Stimulated activated naive CD4-positive, alpha-beta T cell treated with Interleukin-2 at 50 U/mL for 16 hours (primary cell): ENCODE measurements around the gene RASAL3.
A peak's percentile ranks its signal among the peaks of the same experiment; 100 is the strongest.
"Not testable (repeated sequence)": the region's sequence is repeated elsewhere in the genome, so short reads cannot be mapped to it uniquely, and the experiment has no call there.

ENCODE experiments used
- DNase-seq: peaks from one replicate; lab custom pipeline; 2025; lab: John Stamatoyannopoulos, UW

The RASAL3 gene

DNA sequence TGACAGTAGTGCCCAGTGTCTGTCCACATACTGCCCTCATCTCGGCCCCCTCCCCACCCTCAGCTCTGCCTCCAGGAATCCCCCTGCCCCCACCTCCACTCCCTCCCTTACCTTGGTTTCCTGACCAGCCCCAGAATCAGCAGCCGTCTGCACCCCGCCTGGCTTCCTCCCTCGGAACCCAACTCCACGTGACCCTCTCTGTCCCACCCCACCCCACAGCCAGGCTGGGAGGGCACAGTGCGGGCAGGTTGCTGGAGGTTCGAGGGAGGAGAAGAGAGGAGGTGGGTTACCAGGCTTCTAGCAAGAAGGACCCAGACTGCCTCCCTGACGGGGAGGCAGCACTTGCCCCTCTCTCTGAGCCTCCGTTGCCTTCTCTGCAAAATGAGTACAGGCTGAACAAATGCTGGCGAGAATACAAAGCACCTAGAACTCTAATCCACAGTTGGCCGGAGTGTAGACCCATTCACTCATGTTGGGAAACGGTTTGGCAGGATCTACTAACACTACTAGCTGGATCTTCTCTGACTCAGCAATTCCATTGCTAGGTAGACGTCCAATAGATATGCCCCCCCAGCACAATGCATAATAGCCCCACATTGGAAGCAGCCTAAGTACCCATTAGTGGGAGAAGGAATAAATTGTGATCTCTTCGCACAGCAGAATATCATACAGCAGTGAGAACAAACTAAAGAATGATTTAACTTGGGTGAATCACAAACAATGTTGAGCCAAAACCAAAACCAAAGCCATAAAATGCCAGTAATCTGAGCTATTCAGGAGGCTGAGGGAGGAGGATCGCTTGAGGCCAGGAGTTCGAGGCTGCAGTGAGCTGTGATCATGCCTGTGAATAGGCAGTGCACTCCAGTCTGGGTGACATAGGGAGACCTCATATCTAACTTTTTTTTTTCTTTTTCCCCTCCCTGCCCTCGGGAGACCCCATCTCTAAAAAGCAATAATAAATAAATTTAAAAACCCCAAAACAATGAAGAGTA is at the start of gene RASAL3:
TSS of gene RASAL3 (minus strand) at position 151 of the 992 bp plus-strand sequence. CDS start 186 bp downstream, outside the sequence.
- DNase-seq: peak; percentile 45

DNA sequence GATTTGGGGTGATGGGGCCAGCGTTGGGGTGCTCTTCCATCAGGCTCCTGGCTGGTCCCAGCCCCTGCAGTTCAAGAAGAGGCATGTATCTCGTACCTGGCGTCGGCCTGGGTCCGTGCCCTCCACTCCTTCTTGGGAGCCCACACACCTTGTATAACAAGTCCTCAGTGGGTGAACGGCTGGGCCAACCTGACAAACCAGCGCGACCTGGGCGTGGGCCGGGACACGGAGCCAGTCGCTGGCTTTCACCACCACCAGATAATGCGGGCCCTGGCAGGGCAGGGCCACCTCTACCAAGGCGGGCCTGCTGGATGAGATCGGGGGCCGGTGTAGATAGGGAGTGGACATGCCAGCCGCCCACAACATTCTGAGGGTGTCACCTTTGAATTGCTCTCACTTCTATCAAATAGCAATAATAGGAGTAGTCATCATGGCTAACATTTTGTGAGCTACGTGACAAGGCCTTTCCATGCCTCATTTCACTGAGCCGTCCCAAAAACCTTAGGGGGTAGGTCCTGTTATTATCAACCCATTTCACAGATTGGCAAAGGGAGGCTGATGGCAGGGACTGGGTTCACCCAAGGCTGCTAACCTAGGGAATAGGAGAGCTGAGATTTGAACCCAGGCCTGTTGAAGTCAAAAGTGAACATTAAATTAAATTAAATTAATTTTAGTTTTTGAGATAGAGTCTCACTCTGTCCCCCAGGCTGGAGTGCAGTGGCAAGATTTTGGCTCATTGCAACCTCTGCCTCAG is 47.5 kb upstream of the RASAL3 start:
- DNase-seq: no peak

DNA sequence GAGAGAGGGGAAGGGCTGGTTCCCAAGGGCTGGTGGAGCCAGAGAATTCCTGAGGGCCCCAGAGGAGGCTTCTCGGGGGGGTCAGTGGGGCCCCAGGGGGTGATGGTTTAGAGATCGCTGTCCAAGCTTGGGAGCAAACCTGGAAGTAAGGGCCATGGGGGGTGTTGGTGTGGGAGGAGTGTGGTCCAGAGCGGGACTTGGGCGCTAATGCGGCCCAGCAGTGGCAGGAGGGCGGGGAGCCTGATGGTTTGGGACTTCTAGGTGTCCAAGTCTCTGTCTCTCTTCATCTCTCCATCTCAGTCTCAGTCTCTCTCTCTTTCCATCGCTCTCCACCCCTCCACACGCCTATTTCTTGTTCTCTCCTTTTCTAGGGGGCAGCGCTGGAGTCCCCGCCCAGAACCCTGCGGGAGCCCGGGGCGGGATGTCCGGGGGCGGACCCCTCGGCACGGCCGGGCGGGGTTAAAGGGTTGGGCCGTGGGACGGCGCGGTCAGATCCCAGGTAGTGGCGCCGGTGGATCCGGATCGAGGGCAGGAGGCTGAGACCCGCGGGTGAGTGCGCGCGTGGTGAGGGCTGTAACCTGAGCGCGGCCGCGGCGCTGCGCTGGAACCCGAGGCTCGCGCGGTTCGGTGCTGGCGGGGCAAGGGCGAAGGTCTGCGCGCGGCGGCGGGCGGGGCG is 43.8 kb upstream of the RASAL3 start, which contains the start of gene CYP4F22:
TSS of gene CYP4F22 (plus strand) at position 491 of the 676 bp plus-strand sequence. CDS start 16,812 bp downstream, outside the sequence.
- DNase-seq: no peak

DNA sequence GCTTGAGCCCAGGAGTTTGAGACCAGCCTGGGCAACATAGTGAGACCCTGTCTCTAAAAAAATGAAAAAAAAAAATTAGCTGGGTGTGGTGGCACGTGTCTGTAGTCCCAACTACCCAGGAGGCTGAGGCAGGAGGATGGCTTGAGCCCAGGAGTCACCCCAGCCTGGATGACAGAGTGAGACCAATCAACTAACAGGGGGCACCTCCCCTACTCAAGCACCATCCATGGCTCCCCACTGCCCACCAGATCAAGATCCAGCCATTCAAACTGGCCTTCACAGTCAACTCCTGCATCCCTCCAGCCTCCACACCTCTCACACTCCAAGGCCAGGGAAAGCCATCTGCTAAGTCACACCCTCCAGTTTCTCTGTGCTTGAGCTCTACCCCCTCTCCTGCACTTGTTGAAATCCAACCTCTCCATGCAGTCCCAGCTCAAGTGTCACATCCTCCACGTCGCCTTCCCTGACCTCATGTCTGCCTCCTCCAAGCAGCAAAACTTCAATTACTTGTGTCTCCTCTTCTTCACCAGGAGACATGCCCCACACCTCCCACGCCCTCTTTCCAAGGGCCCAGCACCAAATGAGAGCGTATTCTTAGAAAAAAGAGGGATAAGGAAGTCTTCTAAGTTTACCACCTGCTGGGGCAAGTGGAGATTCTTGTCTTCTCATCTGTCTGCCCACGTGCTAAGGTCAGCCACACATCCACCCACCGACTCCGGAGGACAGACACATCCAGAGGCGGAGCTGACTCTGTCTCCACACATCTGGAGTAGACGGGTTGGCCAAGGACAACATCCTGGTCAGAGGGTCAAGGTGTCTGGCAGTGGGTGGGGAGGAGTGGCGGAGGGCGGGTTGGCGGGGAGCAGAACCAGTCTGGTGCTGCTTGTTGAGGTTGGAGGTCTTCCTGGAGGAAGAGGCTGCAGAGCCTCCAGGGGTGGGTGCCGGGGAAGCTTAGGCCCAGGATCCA is 43.0 kb upstream of the RASAL3 start:
- no peak for DNase-seq

DNA sequence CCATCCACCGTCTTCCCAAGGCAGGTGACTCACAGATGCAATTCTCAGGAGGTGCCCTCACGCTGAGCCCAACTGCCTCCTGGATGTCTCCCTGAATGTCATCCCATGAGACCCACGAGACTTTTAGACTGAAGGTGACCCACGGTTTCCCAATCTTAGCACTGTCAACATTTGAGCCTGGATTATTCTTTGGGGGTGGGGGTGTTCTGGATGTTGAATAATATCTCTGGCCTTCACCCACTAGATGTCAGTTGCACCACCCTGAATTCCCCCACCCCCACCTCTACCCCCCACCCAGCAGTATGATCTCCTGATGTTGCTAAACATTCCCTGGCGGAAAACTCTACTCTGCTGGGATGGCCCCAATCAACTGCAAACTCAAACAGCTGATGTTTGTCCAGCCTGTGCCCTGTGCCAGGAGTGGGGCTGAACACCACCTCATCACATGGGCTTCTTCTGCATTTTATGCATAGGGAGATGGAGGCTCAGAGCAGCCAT is 41.8 kb upstream of the RASAL3 start:
- no peak for DNase-seq

DNA sequence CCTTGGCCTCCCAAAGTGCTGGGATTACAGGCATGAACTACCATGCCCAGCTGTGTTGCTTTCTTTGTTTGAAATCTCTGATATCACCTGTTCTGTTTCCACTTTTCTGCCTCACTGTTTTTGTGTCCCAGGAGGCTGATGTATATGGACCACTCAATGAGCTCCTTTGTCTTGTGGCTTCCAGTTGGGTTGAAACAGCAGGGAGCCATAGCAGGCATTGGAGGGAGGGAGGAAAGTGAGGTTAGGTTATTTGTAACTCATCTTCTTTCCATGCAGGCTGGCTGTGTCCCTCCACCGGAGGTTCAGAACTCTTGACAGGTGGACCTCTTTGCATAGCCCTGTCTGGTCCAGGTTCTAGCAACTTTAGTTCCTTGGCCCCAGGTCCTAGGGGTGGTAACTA is 37.9 kb upstream of the RASAL3 start:
- no peak for DNase-seq

DNA sequence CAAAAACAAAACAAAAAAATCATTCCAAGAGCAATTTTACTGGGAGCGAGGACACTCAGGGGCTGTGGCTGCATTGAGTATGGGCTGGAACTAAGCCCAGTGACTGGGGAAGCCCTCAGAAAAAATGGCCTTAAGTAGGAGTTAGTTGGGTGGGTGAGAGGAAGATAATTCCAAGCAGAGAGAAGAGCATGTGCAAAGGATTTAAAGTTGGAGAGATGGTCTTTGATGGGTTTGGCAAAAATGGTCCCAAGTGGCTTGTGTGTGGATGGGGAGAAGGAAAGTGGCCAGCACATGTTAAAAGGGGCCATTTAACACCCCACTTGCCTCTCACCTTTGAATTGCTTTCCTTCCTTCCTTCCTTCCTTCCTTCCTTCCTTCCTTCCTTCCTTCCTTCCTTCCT is 37.3 kb upstream of the RASAL3 start:
- DNase-seq: no peak

DNA sequence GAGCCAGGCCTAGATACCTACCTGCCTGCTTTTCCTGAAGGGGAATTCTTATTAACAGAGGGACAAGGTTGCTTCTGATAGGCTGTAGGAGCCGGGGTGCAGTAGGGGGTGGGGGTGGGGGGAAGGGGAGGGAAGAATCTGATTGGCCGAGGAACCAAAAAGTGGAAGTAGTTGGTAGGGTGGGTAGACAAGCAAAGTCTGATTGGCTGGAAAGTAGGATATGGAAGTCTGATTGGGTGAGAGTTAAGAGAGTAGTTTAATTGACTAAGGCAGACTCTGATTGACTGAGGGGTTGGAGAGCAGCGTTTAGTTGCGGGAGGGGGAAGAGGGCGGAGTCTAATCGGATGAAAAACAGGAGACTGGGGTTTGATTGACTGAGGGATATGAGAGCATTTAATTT is 34.6 kb upstream of the RASAL3 start:
- DNase-seq: no peak

DNA sequence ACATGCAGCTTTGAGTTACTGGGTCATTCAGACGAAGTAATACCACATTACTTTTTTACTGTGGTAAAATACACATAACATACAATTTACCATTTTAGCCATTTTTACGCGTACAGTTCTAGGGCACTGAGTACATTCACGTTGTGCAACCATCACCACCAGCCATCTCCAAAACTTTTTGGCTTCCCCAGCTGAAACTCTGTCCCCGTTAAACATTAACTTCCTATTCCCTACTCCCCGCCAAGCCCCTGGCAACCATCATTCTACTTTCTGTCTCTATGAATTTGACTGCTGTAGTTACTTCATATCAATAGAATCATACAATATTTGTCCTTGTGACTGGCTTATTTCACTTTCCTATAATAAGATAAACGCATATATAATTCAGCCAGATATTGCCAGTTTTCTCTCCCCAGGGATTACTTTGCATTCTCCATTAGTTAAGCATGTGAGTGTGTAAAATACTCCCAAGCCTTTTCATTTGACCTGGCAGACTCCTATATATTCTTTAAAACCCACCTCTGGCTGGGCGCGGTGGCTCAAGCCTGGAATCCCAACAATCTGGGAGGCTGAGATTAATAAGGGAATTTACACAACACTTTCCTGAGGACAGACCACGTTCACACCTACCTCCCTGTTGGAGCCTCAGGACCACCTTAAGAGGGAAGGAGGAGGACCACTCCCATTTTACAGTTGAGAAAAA is 34.0 kb upstream of the RASAL3 start:
- no peak for DNase-seq

DNA sequence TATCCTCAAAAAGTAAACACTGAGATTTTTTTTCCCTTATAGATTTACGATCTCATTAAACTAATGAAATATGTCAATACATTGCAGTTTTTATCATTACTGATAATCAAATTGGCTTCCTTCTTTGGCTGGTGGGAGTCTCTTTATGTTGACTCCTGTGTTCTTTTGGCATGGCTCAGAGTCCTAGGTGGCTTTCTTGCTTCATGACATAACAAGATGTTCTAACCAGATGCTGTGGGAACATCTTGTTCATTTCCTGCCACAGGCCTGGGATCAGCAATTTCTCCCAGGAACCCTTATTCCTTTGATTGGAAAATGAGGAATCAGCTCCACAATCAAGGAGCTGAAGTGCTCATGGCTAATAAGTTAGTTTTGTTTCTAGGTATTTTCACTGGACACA is 30.8 kb upstream of the RASAL3 start:
- DNase-seq: no peak

DNA sequence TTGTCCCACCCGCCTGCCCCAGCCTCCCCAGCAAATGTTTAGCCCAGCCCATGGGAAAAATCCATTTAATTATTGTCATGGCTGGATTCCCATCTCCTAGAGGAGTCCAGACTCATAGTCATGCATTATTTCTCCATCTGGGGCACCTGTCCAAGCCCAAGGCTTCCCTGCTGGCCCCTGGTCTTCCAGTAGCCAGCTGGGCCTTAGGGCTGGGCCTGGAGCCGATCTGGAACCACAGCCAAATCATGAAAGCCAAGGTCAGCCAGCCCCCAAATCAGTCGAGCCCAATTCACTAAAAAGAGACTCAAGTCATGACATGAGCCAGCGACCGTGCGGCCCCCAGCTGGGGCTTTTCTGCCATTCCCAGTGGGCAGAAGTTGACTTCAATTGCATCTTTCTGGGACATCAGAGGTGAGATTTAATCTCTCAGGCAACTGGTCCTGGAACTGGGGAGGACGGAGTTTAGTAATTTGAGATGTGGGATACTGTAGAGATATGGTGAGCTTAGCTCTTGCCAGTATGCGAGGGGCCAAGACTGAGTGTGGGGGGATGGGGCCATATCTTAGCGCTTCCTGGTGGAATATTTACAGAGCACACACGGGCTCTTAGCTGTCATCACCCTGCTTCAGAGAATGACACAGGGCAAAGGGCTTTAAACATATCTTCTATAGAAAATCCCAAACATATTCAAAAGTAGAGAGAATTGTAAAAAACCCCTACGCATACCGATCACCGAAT is 24.3 kb upstream of the RASAL3 start:
- DNase-seq: no peak

DNA sequence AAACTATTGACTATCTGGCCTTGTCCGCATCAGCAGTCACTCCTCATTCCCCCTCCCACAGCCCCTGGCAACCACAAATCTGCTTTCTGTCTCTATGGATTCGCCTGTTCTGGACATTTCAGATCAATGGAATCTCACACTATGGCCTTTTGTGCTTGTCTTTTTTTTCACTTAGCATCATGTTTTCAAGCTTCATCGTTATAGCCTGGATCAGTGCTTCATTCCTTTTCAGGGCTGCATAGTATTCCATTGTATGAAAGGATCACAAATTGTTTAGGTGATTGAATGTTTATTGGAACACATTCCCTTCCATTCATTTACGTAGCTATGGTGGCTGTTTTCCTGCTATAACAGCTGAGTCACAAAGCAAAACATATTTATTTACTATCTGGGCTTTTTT is 22.7 kb upstream of the RASAL3 start:
- DNase-seq: no peak

DNA sequence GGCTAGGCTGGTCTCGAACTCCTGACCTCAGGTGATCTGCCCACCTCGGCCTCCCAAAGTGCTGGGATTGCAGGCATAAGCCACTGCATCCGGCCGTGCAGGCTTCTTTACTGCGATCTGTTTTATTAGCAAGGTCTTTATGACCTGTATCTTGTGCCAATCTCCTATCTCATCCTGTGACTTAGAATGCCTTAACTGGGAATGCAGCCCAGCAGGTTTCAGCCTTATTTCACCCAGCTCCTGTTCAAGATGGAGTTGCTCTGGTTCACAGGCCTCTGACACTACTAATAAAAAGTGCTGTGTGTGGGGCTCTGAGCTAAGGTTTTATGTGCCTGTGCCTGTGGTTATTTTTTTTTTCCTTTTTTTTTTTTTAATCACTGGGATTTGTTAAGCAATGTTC is 21.4 kb upstream of the RASAL3 start:
- not testable (repeated sequence) for DNase-seq

DNA sequence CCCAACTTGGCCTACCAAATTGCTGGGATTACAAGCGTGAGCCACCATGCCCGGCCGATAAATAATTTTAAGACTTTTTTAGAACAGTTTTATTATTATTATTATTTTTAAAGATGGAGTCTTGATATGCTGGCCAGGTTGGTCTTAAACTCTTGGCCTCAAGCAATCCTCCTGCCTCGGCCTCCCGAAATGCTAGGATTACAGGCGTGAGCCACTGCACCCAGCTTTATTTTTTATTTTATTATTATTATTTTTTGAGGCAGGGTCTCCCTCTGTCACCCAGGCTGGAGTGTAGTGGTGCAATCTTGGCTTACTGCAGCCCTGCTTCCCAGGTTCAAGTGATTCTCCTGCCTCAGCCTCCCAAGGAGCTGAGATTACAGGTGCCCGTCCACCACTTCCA is 16.7 kb upstream of the RASAL3 start:
- DNase-seq: not testable (repeated sequence)

DNA sequence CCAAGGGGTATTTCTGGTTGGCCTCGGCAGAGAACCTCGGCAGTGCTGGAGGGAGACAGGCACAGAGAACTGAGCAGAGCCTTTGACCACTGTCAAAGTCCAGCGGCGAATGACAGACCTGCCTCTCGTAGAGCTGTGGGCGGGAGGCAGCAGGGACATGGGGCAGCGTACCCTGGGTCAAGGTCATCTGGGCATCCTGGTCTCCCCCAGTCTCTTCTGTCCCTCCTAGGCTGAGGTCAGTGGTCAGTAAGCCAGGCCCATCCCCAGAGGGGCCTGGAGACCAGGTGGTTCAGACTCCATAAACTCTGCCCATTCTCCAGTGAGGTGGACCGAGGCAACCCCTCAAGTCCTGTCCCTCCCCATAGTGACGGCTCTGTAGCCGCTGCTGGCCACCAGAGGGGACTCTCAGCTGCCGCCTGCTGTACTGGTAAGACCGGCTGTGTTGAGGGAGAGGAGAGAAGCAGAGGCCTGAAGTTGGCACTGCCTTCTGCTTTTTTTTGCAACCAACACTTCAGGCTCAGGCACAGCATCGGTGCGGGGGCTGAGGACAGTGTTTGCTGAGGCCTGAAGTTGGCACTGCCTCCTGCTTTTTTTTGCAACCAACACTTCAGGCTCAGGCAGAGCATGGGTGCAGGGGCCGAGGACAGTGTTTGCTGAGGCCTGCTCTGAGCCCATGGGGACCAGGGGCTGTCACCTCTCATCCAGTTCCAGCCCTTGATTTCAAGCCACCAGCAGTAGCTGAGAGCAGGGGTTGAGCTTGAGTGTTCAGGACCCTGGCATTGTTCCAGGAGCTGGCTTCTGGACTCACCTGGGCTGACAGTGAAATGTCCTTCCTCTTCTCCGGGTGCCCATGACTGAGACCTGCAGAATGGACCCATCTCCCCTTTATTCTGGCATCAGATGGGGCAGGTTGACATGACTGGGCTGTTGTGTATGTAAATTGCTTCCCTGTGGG is 15.3 kb upstream of the RASAL3 start, which contains the start of gene PGLYRP2:
TSS of gene PGLYRP2 (minus strand) at position 111 of the 955 bp plus-strand sequence. CDS start 130 bp downstream, outside the sequence.
- no peak for DNase-seq

DNA sequence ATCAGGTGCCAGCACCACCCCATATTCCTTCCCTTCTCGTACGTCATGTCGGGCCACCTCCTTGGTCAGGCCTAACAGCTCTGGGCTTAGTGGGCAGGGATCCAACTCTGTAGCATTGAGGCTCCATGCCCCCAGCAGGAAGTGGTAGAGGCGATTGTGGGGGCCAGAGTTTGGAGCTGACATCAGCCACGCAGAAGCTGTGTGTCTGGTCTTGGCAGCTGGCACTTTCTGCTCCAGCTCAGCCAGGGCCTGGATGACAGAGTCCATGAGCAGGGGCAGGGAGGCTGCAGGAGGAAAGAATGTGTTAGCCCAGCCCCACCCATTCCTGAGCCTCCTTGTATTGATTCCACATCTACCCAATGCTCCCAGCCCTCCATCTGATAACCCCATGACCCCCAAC is 12.0 kb upstream of the RASAL3 start:
- no peak for DNase-seq

DNA sequence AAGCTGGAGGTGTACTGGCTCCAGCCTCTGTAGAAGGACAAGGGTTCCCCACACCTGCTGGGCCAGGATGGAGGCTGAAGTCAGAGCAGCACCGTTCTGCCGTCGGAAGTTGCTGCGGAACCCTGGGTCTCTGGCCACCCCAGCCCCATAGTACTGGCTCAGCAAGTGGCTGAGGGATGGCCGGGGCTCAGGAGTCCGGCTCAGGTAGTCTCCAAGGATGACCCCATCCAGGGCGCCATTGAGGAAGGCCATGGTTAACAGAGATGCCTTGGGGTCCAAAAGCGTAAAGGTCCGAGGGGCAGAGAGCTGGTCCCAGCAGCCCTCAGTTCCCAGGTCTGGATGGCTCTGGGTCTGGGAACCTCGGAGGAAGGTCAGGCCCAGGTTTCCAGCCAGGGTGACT is 11.3 kb upstream of the RASAL3 start:
- DNase-seq: no peak

DNA sequence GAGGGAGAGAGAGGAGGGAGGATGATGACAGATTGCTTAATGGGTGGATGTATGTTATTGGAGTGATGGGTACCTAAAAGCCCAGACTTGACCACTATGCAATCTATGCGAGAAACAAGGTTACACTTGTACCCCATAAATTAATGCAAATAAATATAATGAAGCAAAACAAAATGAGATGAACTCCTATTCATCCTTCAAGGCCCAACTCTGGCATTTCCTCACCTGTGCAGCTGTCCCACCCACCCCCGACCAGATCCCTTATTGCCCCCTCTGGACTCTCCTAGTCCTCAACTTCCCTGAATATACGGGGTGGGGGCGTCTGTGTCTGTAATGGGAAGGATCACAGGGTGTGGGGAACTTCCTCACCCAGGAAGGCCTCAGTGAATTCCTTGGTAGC is 10.8 kb upstream of the RASAL3 start:
- no peak for DNase-seq
